Measurements from ENCODE around the gene RALGPS1.

RALGPS1 gene

DNA sequence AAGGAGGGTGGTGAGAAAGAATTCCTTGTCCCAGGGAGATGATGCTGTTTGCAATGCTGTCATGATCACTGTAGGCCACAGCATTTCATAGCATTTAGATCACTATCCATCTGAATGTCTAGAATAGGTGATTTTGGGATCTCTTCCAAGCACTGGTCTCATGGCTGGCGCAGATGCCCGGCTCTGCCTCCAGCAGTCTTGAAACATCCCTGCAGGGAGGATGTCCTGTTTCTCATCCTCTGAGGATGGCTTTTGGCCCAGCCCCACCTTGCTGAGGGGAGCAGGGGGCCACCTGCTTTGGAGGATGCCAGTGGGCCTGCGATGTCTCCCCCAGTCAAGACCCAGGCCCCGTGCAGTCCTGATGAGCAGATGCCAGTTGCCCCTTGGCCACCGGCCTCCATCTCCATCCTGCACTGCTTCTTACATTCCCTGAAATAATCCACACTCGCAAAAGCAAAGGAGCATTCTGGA, 286.5 kb downstream of the RALGPS1 start:
- no peak overlapping the region for H3K4me3 ChIP-seq (ENCODE audit: low read depth, low read length)
- TF ChIP-seq POLR2A (IDR thresholded peaks at IDR 0.05; ENCODE audit: extremely low read depth, insufficient read length) (no peak), MYC (IDR thresholded peaks at IDR 0.05; ENCODE audit: low read depth, low read length) (no peak)
- TF ChIP-seq, protein P1, sequence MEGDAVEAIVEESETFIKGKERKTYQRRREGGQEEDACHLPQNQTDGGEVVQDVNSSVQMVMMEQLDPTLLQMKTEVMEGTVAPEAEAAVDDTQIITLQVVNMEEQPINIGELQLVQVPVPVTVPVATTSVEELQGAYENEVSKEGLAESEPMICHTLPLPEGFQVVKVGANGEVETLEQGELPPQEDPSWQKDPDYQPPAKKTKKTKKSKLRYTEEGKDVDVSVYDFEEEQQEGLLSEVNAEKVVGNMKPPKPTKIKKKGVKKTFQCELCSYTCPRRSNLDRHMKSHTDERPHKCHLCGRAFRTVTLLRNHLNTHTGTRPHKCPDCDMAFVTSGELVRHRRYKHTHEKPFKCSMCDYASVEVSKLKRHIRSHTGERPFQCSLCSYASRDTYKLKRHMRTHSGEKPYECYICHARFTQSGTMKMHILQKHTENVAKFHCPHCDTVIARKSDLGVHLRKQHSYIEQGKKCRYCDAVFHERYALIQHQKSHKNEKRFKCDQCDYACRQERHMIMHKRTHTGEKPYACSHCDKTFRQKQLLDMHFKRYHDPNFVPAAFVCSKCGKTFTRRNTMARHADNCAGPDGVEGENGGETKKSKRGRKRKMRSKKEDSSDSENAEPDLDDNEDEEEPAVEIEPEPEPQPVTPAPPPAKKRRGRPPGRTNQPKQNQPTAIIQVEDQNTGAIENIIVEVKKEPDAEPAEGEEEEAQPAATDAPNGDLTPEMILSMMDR (IDR thresholded peaks at IDR 0.05; ENCODE audit: low read depth, low read length) = no peak
- TF ChIP-seq, protein P2, sequence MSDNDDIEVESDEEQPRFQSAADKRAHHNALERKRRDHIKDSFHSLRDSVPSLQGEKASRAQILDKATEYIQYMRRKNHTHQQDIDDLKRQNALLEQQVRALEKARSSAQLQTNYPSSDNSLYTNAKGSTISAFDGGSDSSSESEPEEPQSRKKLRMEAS (IDR thresholded peaks at IDR 0.05; ENCODE audit: low read depth, low read length) = no peak
- no peak for DNase-seq (ENCODE audit: low read depth)

DNA sequence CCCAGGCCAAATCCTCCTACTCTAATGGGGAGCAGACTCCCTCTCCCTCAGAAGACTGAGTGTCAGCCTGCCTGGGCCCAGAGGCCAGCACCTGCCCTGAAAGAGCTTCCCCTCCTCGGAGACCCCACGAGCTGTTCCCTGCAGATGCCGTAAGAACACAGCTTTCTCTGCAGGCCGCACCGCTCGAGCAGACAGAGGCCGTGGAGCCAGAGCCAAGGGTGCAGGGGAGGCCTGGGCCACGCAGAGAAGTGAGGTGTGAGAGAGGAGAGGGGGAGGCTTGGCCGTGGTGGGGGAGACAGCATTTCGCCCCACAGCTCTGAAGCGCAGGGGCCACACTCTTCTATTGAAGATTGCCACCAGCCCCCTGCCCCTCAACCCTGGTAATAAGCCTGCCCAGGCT, 287.1 kb downstream of the RALGPS1 start:
- DNase-seq (ENCODE audit: low read depth) = no peak
- no peak overlapping the region for H3K4me3 ChIP-seq (ENCODE audit: low read depth, low read length)
- TF ChIP-seq POLR2A (IDR thresholded peaks at IDR 0.05; ENCODE audit: extremely low read depth, insufficient read length) = no peak
- TF ChIP-seq, protein P2 (IDR thresholded peaks at IDR 0.05; ENCODE audit: low read depth, low read length) = no peak
- no peak for TF ChIP-seq MYC (IDR thresholded peaks at IDR 0.05; ENCODE audit: low read depth, low read length)
- TF ChIP-seq, protein P1 (IDR thresholded peaks at IDR 0.05; ENCODE audit: low read depth, low read length) = no peak

DNA sequence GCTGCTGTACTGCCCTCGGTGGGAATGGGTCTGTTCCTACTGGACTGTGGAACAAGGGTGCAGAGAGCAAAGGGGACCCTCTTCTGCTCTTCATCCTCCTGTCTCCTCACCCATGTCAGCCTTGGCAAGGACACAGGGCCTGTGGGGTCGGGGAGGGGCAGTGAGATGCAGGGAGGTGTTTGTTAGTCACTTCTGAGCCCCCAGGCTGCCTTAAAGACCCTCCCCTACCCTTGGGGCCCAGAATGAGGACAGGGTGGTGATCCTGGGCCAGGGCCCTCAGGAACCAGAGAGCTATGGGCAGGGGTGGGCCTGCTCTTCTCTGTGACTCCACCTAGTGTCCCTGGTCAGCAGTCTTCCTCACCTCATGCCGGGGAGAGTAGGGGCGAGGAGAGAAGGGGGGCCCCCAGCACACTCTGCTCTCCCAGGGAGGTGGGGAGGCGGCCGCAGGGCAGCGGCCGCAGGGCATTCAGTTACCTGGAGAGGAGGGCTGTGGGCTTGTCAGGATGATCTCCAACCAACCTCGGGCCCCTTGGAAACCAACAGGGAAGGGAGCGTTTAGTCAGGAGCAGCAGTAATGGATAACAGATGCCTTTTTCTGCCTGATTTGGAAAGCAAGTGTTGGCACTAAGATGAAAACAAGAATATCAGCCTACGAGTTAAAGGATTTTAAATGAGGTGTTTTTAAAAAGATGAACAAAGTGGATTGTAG, 288.0 kb downstream of the RALGPS1 start:
- no peak for DNase-seq (ENCODE audit: low read depth)
- no peak overlapping the region for H3K4me3 ChIP-seq (ENCODE audit: low read depth, low read length)
- TF ChIP-seq, protein P2 (IDR thresholded peaks at IDR 0.05; ENCODE audit: low read depth, low read length) = no peak
- no peak for TF ChIP-seq POLR2A (IDR thresholded peaks at IDR 0.05; ENCODE audit: extremely low read depth, insufficient read length)
- TF ChIP-seq MYC (IDR thresholded peaks at IDR 0.05; ENCODE audit: low read depth, low read length) = no peak
- TF ChIP-seq, protein P1 (IDR thresholded peaks at IDR 0.05; ENCODE audit: low read depth, low read length) = no peak

DNA sequence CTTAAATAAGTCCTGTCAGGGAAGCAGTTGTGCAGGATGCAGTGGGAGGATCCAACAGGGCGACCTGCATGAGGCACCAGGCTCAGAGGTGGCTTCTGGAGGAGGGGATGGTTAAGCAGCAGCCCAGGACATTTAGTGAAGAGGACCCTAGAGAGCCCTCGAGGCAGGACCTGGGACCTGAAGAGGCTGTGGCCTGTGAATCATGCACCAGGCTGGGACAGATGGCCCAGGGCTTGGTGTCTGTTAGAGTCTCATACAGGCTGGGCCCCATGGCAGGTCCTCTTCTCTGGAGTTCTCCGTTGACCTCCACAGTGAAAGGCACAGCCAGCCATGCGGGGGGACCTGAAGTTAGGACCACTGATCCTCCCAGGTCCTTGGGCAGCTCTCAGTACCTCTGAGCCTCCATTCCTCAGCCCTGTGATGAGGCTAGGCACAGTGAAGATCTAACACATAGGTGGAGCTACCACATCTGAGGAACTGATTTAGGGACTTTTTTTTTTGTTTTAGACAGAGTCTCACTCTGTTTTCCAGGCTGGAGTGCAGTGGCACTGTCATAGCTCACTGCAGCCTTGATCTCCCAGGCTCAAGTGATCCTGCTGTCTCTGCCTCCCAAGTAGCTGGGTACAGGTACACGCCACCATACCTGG, 289.2 kb downstream of the RALGPS1 start:
- TF ChIP-seq, protein P1 (IDR thresholded peaks at IDR 0.05; ENCODE audit: low read depth, low read length) = no peak
- TF ChIP-seq POLR2A (IDR thresholded peaks at IDR 0.05; ENCODE audit: extremely low read depth, insufficient read length) (no peak), MYC (IDR thresholded peaks at IDR 0.05; ENCODE audit: low read depth, low read length) (no peak)
- TF ChIP-seq, protein P2 (IDR thresholded peaks at IDR 0.05; ENCODE audit: low read depth, low read length) = no peak
- DNase-seq (ENCODE audit: low read depth) = no peak
- H3K4me3 ChIP-seq (ENCODE audit: low read depth, low read length) = no peak overlapping the region

DNA sequence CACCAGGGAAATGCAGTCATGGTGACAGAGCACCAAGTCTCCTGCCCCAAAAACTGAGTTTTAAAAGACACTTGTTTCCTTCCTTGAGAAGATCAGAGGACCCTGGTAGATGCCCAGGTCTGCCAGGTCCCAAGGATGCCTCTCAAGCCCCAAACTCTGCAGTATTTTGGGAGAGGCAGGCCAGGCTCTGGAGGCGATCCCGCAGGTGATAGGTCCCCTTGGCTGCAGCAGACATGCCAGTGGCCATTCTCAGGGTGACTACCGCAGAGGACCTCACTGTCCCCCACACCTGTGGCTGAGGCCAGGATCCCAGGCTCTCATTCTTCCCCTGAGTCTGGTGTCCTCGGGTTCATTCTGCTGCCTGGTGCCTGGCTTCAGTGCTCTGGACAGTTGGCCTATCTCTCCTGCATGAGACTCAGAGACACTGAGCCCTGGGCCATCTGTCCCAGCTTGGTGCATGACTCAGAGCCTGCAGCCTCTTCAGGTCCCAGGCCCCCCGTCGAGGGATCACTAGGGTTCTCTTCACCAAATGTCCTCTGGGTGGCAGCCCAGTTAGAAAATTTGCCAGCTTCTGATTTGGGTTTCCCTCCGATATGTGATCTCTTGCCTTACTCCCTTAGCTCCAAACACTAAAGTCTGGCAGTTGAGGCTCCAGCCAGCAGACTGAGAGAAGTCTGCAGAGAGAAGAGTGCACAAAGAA, 290.3 kb downstream of the RALGPS1 start:
- TF ChIP-seq, protein P2 (IDR thresholded peaks at IDR 0.05; ENCODE audit: low read depth, low read length) = no peak
- TF ChIP-seq, protein P1 (IDR thresholded peaks at IDR 0.05; ENCODE audit: low read depth, low read length) = peak; percentile 39
- DNase-seq (ENCODE audit: low read depth) = peak; percentile 78
- no peak overlapping the region for H3K4me3 ChIP-seq (ENCODE audit: low read depth, low read length)
